HG03097 (cell line): ENCODE data around the gene CREB5.

ENCODE experiments used
- ATAC-seq: cut with Tn5 transposase; IDR thresholded peaks from one replicate; pipeline ENCODE4 v1.9.1; 2021; ENCODE audit not compliant: unreplicated experiment, low FRiP score

The CREB5 gene

DNA sequence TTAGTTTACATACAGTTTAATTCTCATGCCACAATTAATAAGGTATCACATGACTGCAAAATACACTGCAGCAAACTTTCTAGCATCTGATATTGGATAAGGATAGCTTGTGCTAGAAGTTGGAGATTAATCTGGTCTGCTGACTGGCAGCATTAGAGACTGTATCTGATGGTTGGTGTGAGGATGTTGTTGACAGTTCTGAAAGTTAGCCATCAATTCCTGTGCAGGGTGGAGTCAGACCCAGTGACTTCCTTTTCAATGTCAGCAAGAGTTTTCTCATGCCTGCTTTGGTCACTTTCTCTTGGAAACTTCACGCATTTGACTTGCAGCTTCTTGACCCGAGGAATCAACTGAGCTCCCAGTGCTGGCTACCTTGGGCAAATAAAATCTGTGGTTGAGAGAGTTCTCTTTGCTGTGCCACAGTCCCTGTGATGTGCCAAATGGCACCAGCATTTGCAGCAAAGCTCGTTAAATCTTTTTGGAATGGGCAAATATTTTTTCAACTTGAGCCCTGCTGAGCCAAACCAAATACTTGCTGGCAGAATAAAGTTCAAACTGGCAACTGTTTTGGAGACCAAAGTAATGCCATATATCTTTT lies 312.8 kb downstream of the CREB5 start:
- no peak for ATAC-seq

DNA sequence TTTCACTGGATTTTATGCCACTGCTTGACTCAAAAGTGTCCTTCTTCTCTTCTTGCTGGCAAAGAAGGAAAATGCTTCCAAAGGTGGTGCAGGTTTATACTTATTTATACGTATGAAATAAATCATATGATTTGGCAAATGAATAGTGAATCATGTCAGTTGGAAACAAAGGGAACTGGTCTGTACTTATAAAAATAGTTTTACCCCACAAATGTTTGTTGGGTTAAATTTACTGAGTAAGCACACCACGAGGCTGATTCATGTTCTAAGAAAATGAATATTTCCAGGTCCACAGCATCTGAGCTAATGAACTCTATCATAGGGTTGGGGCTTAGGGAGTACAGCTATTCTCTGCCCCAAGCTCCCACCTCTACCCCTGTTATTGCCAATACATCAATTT lies 313.6 kb downstream of the CREB5 start:
- ATAC-seq = no peak

DNA sequence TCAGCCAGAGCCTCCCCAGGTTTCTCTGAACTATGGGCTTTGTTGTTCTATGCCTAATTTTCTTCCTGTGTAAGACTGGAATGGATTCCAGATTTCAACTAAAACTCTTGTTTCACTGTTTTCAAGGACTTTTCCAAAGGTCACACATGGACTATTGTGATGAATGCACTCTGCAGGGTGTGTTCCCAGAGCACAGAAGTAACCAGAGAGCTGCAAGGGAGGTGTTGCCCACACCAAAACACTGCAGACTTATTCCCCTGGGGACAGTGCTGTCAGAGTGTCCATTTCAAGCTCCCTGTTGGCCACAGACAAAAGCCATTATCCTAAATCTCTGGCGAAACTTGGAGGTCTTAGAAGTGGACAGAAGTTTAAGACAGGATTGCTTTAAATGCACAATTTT lies 314.2 kb downstream of the CREB5 start:
- ATAC-seq = no peak

DNA sequence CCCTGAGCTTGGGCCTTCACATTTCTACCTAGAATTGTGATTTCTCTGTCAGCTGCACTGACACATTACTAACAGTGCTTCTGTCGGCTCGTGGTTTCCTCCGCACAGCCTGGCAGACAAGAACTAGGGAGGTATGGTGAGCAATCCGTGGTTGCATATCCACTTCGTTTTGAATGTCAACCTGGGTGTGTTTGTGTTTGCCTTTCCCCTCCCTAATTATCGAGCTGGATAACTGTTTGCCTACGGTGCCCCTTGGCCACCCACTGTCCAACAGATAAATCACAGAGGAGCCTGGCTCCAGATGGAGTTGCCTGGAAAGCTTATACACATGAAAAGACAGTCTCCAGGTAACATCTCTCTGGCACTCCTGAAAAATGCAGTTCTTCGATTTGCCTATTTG lies 317.0 kb downstream of the CREB5 start:
- no peak for ATAC-seq

DNA sequence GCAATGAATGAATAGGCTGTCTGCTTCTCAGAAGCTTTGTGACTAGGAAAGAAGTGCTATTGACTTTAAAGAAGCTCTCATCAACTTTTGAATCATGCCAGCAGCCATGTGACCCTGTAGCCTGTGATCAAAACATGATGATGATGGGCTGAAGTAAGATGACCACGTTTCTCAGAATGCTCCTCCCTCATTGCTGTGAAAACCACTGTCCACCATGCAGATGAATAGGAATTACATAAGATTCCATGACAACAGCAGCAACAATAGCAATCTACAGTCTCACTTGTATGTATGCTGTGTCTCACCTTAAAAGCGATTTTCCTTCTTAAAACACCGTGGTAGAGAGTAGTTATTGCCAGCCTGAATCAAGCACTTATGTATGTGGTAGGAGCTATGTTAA lies 317.4 kb downstream of the CREB5 start:
- no peak for ATAC-seq

DNA sequence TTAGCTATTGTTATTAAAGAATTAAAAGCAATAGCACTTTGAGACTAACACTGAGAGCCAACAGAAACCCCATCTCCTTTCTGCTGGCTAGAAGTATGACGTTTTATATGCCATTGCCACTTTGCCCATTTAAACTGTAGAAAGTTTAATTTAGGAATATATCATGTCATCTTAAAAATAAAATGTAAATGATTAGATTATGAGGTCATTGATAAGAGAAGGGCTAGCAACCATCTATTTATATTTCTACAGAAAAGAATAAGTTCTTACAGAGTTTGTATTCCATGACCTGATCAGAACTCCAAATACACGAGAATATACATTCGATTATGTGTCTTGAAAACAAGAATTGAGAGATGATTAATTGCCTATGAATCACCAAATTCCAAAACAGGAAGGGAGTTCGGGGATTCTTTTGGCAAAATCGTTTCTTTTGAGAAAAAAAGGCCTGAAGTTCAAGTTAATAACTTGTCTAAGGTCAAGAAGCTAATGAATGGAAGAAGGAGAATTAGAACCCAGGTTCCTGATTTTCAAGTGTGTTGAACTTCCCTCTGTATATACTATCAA lies 318.9 kb downstream of the CREB5 start:
- ATAC-seq = no peak

DNA sequence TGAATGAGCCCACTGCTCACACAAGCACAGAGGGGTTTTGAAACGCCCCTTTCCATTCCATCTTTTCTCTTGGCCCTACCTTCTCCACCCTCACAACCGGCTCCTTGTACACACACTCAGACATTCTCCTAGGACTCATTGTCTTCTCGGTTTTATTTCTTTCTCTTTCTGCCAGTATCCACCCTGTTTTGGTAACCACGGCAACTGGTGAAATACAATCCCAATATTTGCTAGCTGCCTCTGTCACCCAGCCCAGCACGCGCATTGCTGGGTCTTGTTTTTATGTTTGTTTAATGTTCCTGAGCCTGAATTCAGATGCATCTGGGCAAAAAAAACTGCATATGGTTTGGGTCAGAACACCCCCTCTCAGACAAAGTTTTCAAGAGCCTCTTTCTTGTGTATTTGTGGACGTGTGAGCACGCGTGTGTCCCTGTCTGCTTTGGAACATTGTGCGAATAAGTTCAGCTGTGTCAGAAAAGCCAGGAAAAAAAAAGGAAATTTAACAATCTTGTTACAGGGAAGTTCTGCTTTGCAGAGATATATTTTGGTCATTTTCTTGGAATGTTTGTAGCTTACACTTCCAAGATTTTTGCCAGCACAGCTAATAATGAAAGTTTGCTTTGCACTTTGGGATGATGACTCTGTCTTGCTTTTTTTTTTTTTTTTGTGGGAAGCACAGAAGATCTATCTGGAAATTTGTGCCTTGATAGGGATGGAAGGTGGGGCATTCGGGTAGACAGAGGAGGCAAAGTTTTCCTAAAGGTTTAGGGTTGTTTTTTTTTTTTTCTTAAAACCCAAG lies 320.0 kb downstream of the CREB5 start:
- ATAC-seq = no peak

DNA sequence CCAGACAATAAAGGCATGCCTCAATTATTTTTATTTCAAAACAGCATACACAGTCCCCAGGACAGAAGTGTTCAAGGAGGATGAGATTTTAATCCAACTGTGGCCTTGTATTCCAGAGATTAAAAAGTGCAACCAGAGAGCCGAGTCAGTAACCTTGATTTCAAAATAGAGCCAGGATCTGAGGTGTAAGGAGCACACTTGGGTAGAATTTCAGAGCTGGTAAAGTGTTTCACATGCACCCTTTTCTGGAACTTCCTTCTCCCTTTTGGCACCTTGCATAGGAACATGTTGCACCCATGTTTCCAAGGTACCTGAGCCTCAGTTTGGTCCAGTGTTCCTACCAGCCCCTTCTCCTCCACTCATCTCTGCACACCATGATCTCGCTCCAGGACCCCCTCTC lies 320.7 kb downstream of the CREB5 start:
- ATAC-seq = no peak

DNA sequence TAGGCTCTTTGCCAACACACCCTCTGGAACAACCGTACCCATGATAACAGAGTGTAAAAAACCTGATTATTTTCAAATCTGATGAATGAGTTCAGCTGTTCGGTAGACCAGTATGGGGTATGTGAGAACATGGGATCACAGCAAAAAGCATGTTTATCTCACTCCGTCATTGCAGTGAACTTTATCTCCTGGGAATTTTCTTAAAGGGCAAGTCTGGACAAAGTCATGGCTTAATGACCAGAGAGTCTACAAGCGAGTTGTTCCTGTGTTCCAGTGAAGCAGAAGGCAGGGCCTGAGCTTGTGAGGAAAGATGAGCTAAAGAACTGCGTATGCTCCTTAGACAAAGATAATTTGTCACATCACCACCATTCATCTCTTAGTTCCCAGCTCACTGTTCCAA lies 326.1 kb downstream of the CREB5 start:
- ATAC-seq = no peak

DNA sequence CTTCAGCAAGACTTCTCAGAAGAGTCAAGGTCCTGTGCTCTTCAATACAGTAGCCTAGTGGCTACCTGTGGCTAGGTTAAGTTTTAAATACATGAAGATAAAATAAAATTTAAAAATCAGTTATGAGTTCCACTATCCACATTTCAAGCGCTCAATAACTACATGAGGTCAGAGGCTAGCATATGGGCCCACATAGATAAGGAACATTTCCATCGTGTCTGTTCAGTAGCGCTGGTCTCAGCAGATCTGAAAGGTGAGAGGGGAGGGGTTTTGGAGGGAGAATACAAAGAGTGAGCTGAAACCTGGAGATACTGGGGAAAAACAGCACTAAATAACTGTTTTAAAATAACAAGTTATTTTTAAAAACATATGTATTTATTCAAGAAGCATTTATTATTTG lies 326.8 kb downstream of the CREB5 start:
- no peak for ATAC-seq

DNA sequence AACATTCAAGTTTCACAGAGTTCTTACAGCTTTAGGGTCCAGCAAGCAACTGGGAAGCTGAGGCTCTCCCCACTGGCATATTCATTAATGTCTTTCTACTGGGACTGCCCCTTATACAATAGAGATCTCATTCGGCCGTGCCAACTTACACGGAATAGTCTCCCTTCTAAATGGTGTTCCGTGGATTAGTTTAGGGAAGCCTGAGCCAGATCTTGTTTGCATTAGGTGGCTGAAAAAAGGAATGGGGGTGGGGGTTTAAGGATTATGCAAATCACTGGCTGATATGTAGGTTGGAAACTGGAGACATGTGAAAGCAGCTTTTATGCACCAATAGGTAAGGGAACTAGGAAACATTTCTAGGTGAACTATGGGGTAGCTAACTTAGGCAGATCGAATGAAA lies 327.5 kb downstream of the CREB5 start:
- ATAC-seq = no peak

DNA sequence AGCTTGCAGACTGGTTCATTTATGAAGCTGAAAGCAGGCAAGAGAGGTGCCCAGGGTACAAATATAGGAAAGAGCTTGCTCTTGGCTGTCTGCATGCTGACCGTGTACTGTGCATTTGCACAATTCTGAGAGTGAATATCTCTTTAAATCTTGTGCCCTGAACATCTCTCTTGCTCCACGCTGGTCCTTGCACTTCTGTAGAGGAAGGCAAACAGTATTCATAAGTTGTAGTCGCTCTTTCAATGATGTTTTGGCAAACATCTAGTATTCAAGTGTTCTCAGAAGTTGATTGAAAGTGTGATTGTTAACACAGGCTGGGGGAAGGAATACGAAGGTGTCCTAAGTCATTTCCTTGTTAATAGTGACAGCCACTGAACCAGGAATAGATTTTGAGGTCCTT lies 332.6 kb downstream of the CREB5 start:
- ATAC-seq = no peak

DNA sequence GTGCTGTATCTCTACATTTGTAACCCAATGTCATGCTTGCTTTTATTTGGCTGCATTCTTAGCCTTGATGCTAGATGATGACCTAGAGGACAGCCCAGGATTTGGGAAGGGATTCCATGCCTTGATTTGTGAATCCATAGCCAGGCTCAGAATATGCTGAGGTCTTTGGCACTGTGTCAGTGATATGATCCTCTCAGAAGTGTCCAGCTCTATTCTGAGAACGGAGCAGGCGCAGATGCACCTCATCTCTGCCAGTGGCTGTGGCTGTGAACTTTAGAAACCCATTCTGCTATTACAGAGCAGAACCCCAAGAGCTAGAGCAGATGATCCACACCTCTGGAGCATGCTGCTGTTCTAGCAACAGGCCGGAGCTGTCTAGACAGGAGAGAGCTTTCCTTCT lies 333.0 kb downstream of the CREB5 start:
- no peak for ATAC-seq

DNA sequence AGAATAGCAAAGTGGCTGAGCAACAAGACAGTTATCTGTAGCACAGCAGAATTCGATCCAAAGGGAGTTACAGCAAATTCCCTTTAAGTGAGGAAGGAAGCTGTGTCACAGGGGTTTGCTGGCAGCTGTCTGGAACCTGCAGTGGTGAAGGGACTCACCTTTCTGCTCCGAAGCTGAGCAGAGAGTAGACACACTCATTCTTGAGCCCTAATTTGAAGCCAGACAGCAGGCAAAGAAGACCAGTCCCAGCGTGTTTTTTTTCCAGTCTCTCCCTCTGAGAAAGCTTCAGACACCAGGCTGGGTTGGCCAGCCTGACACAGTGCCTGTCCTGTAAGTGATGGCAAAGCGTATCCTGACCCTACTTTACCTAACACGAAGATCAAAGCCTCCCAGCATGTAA lies 335.1 kb downstream of the CREB5 start:
- no peak for ATAC-seq

DNA sequence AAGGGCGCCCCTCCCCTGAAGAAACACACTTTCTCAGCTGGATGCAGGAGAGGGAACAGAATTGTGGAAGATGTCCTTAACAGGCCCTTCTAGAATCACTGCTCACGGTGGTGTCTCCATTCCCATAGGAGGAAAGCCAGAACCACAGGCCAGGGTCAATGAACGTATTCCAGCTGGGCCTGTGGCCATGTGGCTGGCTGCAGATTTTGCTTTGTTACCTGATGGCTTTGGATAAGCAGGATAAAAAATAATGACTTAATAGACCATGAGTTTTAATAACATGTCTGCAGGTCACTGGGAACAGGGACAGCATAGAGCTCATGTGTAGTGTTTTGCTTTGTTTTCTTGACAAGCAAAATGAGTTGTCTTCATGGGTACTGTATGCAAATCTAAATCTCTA lies 335.5 kb downstream of the CREB5 start:
- ATAC-seq = no peak

DNA sequence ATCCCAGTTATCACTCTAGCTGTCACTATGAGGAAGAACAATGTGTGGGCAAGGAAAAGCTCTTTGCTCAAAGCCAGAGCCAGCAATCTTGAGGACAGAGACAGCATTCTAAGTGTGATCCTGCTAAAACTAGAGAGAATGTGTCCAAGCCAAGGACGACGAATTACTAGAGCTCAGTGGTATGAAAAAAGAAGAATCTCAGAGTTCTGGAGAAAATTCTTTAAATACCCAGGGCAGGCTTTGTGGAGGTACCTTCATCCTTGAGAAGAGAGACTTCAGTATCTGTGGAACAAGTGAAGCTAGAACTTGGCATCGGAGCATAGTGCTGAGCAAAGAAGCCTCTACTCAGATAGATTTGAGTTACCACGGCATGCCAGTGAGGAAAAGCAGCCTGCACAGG lies 336.0 kb downstream of the CREB5 start:
- ATAC-seq = no peak

DNA sequence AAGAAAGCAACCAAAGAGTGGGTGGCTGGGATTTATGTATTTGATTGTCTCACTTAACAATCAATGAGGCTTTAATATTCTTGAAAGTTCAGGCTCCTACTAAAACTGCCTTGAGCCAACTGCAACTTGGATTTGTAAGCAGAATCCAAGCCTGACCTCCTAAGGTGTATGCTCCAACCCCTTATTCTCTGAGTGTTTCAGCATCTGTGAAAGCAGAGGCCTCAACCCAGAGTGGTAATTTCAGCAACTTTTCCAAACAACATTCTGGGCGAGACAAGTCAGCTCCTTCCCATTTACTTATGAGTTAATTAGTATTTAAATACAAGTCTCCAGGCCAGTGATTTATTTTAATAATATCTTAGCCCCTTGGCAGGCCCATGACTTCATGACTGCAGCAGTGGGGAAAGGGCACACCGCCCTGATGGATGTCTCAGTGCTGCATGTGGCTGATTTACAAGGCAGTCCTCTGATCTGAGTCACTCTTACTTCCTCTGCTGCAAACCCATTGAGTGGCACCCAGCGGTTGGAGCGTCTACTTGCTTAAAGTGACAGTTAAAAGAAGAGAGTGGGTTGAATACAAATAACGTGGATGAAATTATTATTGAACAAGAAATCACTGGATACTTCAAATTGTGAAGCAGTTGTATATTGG lies 336.7 kb downstream of the CREB5 start:
- ATAC-seq = no peak

DNA sequence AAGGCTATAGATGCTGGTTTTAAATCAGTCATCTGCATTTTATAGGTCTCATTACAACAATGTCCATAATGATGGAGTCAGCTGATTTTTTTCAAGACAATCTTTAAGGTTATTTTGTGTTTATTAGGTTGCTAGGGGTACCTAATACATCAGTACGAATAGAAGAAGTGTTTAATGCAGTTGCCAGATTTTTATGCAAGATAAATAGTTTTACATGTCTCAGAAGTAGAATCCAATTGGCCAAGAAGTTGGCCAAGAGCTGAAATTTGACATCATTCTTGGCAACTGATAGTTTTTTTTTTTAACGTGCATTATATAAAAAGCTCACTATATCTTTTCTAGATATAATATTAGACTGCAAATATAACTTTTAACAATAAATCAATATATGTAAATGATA lies 337.3 kb downstream of the CREB5 start:
- ATAC-seq = no peak

DNA sequence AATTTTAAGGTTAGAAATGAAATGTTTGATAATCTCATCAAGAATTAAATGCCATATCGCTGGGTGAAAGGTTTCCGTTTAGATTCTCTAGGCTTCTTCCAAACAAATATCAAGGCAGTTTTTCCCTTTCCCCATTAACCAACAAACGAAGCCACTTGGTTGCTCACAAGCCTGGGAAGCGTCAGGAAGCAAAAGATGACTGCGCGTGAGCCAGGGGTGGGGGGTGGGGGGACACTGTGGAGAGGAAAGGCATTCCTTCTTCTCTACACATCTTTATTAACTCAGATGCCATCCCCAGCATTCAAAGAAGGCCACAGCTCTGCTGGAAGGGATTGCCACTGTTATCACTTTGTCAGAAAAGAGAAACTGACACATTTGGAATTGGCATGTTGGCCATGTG lies 338.7 kb downstream of the CREB5 start:
- no peak for ATAC-seq

DNA sequence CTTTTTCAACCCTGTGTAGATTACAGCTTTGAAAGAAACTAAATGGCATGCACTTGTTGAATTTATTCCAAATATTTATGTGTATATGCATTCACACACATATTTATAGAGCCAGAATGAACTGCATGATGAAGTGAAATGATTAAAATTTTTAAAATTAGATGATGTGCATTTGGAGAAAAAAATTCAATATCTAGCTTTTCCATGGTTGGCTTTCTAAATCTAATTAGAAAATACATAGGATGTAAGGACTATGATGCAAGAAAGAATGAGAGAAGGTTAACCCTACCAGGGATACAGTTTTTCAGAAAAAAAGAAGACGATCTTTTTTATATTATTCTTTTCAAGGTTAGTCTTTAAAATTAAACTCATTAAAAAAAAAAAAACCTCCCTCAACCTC lies 341.3 kb downstream of the CREB5 start:
- ATAC-seq = no peak

DNA sequence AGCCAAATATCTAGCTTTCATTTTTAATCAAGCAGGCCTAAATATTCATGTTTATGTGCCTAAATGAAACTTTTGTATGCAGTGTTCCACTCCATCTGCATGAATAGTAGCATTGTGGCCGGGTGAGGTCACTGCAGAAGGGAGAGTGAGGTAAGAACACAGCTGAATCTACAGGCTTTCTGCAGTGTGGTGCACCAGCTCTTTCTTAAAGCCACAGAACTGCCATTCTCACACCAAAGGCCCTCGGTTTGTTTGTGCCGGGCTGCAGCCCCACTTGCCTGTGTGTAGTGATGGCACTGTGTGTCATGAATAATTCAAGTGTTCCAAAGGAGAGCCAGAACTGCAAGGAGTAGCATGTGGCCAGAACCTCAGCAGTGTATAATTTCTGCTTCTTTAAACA lies 341.7 kb downstream of the CREB5 start:
- no peak for ATAC-seq

DNA sequence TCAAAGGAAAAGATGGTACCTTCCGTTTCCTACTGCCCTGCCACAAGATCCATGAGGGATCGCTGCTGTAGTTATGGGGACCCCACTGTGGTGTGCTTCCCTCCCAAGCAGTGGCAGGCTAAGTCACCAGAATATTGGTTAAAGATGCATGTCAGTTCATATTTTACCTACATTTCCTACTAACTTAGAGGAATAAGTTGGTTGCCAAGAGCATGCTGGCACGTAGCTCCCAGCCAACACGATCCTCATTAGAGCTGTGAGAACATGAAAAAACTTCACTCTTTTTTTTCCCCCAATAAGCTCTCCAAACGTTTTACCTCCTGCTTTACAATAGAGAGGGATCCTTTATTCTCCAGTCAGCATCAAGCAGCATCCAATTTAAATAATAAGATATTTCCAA lies 342.1 kb downstream of the CREB5 start:
- no peak for ATAC-seq
